ENCODE results near the gene JMJD1C. TPM values are rescaled to one million over a fixed set of nuclear protein-coding genes. Genes with fewer than 3 reads are reported as not detected.

JMJD1C gene
- total RNA-seq, 4 donors from 2014 or later: 76.2 to 150 (median 101) TPM

GRCh38 chr10:63441404-63441803 lies 24.4 kb downstream of the JMJD1C start:
- Histone ChIP-seq H3K4me3 (no peak overlapping the region), H3K36me3 (no peaks in the 10 kb centered on the region), H3K27me3 (no peaks in the 10 kb centered on the region), H3K9me3 (no peaks in the 10 kb centered on the region), H3K4me1 (peaks cover 16 to 71% (median 21%) of the 10 kb centered on the region in 3 donors), H3K27ac (no peak overlapping the region)
- WGBS, 2 donors (ENCODE audit: low coverage in 1 of 2): 80 to 94% methylated on average over 2 to 3 of the region's 3 CpGs
- no peak for ATAC-seq
- no peak for TF ChIP-seq CTCF (IDR thresholded peaks at IDR 0.05)

- 88 to 90% methylated on average over 3 of the region's 3 CpGs for WGBS, 2 donors (ENCODE audit: low coverage in 1 of 2)
- Histone ChIP-seq H3K36me3 (no peaks in the 10 kb centered on the region), H3K4me3 (no peak overlapping the region), H3K4me1 (peaks cover 16 to 82% (median 19%) of the 10 kb centered on the region in 3 donors), H3K27me3 (no peaks in the 10 kb centered on the region), H3K9me3 (no peaks in the 10 kb centered on the region), H3K27ac (no peak overlapping the region)
- no peak for ATAC-seq
- TF ChIP-seq POLR2A (IDR thresholded peaks at IDR 0.05) (no peak), CTCF (IDR thresholded peaks at IDR 0.05) (no peak), POLR2AphosphoS5 (IDR thresholded peaks at IDR 0.05) (no peak), EP300 (IDR thresholded peaks at IDR 0.05) (no peak)
Observed at GRCh38 chr10:63439607-63440006, 26.2 kb downstream of the JMJD1C start.

- Histone ChIP-seq H3K4me3 (no peak overlapping the region), H3K4me1 (peaks cover 16 to 90% (median 19%) of the 10 kb centered on the region in 3 donors), H3K27me3 (no peaks in the 10 kb centered on the region), H3K9me3 (no peaks in the 10 kb centered on the region), H3K36me3 (no peaks in the 10 kb centered on the region), H3K27ac (peak overlapping the region in 3 of 4 donors; percentile 18 to 55 (median 21))
- 63 to 65% methylated on average over 8 of the region's 8 CpGs for WGBS, 2 donors (ENCODE audit: low coverage in 1 of 2)
- no peak for TF ChIP-seq EP300 (IDR thresholded peaks at IDR 0.05)
- TF ChIP-seq POLR2AphosphoS5 (IDR thresholded peaks at IDR 0.05): peak; percentile 26
- no peak for TF ChIP-seq POLR2A (IDR thresholded peaks at IDR 0.05)
- no peak for TF ChIP-seq CTCF (IDR thresholded peaks at IDR 0.05)
- ATAC-seq: peak; percentile 80
Observed at GRCh38 chr10:63438506-63439498, 27.0 kb downstream of the JMJD1C start.

GRCh38 chr10:63437116-63437949 lies 28.4 kb downstream of the JMJD1C start:
- WGBS, 2 donors (ENCODE audit: low coverage in 1 of 2): 84 to 94% methylated on average over 2 of the region's 2 CpGs
- H3K4me1 ChIP-seq: peaks cover 16 to 89% (median 19%) of the 10 kb centered on the region in 3 donors

More at GRCh38 chr10:63437116-63437949, 28.4 kb downstream of the JMJD1C start:
- no peaks in the 10 kb centered on the region for H3K27me3 ChIP-seq
- no peaks in the 10 kb centered on the region for H3K36me3 ChIP-seq
- H3K9me3 ChIP-seq: no peaks in the 10 kb centered on the region
- ATAC-seq: no peak
- H3K27ac ChIP-seq: no peak overlapping the region
- no peak for TF ChIP-seq CTCF (IDR thresholded peaks at IDR 0.05)
- TF ChIP-seq POLR2AphosphoS5 (IDR thresholded peaks at IDR 0.05): no peak
- TF ChIP-seq EP300 (IDR thresholded peaks at IDR 0.05): no peak
- no peak for TF ChIP-seq POLR2A (IDR thresholded peaks at IDR 0.05)
- H3K4me3 ChIP-seq: no peak overlapping the region
